ENCODE results near the gene USF1.

Gene USF1

GRCh38 chr1:161082996-161083747, 37.4 kb upstream of the USF1 start:
- Mint-ChIP-seq H3K9me3 (ENCODE audit: low read depth) (no peaks in the 10 kb centered on the region), H3K36me3 (no peaks in the 10 kb centered on the region)

GRCh38 chr1:161082483-161082882, 36.7 kb upstream of the USF1 start:
- H3K4me1 Mint-ChIP-seq (ENCODE audit: low read depth), result no peaks in the 10 kb centered on the region
- no peaks in the 10 kb centered on the region for H3K36me3 Mint-ChIP-seq
- no peak overlapping the region for H3K4me3 Mint-ChIP-seq
- no peak overlapping the region for H3K27ac Mint-ChIP-seq
- no peaks in the 10 kb centered on the region for H3K9me3 Mint-ChIP-seq (ENCODE audit: low read depth)
- H3K27me3 Mint-ChIP-seq, result no peaks in the 10 kb centered on the region

More at GRCh38 chr1:161082996-161083747, 37.4 kb upstream of the USF1 start:
- Mint-ChIP-seq H3K27me3 (no peaks in the 10 kb centered on the region), H3K4me3 (no peak overlapping the region), H3K27ac (no peak overlapping the region), H3K4me1 (ENCODE audit: low read depth) (no peaks in the 10 kb centered on the region)

GRCh38 chr1:161081519-161081918, 35.7 kb upstream of the USF1 start:
- Mint-ChIP-seq H3K9me3 (ENCODE audit: low read depth) (no peaks in the 10 kb centered on the region), H3K27me3 (no peaks in the 10 kb centered on the region), H3K4me3 (no peak overlapping the region), H3K36me3 (no peaks in the 10 kb centered on the region), H3K27ac (no peak overlapping the region), H3K4me1 (ENCODE audit: low read depth) (no peaks in the 10 kb centered on the region)

- no peaks in the 10 kb centered on the region for H3K4me1 Mint-ChIP-seq (ENCODE audit: low read depth)
- H3K27me3 Mint-ChIP-seq, result no peaks in the 10 kb centered on the region
- no peaks in the 10 kb centered on the region for H3K36me3 Mint-ChIP-seq
- H3K27ac Mint-ChIP-seq, result no peak overlapping the region
- H3K9me3 Mint-ChIP-seq (ENCODE audit: low read depth), result no peaks in the 10 kb centered on the region
- no peak overlapping the region for H3K4me3 Mint-ChIP-seq
These were observed 34.9 kb upstream of the USF1 start for GRCh38 chr1:161080441-161081405.

GRCh38 chr1:161079436-161080110, 33.8 kb upstream of the USF1 start:
- H3K4me3 Mint-ChIP-seq, result no peak overlapping the region
- no peaks in the 10 kb centered on the region for H3K4me1 Mint-ChIP-seq (ENCODE audit: low read depth)
- H3K9me3 Mint-ChIP-seq (ENCODE audit: low read depth), result no peaks in the 10 kb centered on the region
- H3K36me3 Mint-ChIP-seq, result no peaks in the 10 kb centered on the region
- no peak overlapping the region for H3K27ac Mint-ChIP-seq
- H3K27me3 Mint-ChIP-seq, result no peaks in the 10 kb centered on the region

- Mint-ChIP-seq H3K9me3 (ENCODE audit: low read depth) (no peaks in the 10 kb centered on the region), H3K36me3 (no peaks in the 10 kb centered on the region), H3K27ac (no peak overlapping the region), H3K4me1 (ENCODE audit: low read depth) (peaks cover 5% of the 10 kb centered on the region), H3K27me3 (no peaks in the 10 kb centered on the region), H3K4me3 (no peak overlapping the region)
These were observed 31.6 kb upstream of the USF1 start for GRCh38 chr1:161077426-161077825.

GRCh38 chr1:161076410-161076809, 30.6 kb upstream of the USF1 start:
- H3K36me3 Mint-ChIP-seq, result no peaks in the 10 kb centered on the region

GRCh38 chr1:161074676-161075368, 29.0 kb upstream of the USF1 start:
- Mint-ChIP-seq H3K27me3 (no peaks in the 10 kb centered on the region), H3K27ac (no peak overlapping the region), H3K4me3 (no peak overlapping the region), H3K4me1 (ENCODE audit: low read depth) (peaks cover 28% of the 10 kb centered on the region), H3K9me3 (ENCODE audit: low read depth) (no peaks in the 10 kb centered on the region), H3K36me3 (no peaks in the 10 kb centered on the region)

More at GRCh38 chr1:161076410-161076809, 30.6 kb upstream of the USF1 start:
- no peaks in the 10 kb centered on the region for H3K9me3 Mint-ChIP-seq (ENCODE audit: low read depth)
- H3K27me3 Mint-ChIP-seq, result no peaks in the 10 kb centered on the region
- H3K27ac Mint-ChIP-seq, result no peak overlapping the region
- peaks cover 12% of the 10 kb centered on the region for H3K4me1 Mint-ChIP-seq (ENCODE audit: low read depth)
- no peak overlapping the region for H3K4me3 Mint-ChIP-seq

GRCh38 chr1:161073474-161074121, 27.8 kb upstream of the USF1 start:
- Mint-ChIP-seq H3K4me1 (ENCODE audit: low read depth) (peaks cover 32% of the 10 kb centered on the region), H3K36me3 (no peaks in the 10 kb centered on the region), H3K27ac (peak overlapping the region; percentile 12), H3K4me3 (no peak overlapping the region), H3K27me3 (no peaks in the 10 kb centered on the region), H3K9me3 (ENCODE audit: low read depth) (no peaks in the 10 kb centered on the region)

GRCh38 chr1:161072751-161073449, 27.1 kb upstream of the USF1 start:
- H3K4me1 Mint-ChIP-seq (ENCODE audit: low read depth), result peaks cover 38% of the 10 kb centered on the region
- H3K27me3 Mint-ChIP-seq, result no peaks in the 10 kb centered on the region
- H3K36me3 Mint-ChIP-seq, result no peaks in the 10 kb centered on the region
- H3K4me3 Mint-ChIP-seq, result no peak overlapping the region
- H3K9me3 Mint-ChIP-seq (ENCODE audit: low read depth), result no peaks in the 10 kb centered on the region
- peak overlapping the region; percentile 12 for H3K27ac Mint-ChIP-seq

- H3K4me1 Mint-ChIP-seq (ENCODE audit: low read depth), result peaks cover 47% of the 10 kb centered on the region
- no peaks in the 10 kb centered on the region for H3K36me3 Mint-ChIP-seq
- no peak overlapping the region for H3K4me3 Mint-ChIP-seq
- H3K27ac Mint-ChIP-seq, result peak overlapping the region; percentile 5
- H3K9me3 Mint-ChIP-seq (ENCODE audit: low read depth), result no peaks in the 10 kb centered on the region
- H3K27me3 Mint-ChIP-seq, result no peaks in the 10 kb centered on the region
These were observed 26.2 kb upstream of the USF1 start for GRCh38 chr1:161071886-161072371.

GRCh38 chr1:161070761-161071160, 25.0 kb upstream of the USF1 start:
- Mint-ChIP-seq H3K27ac (peak overlapping the region; percentile 93), H3K4me1 (ENCODE audit: low read depth) (peaks cover 55% of the 10 kb centered on the region), H3K36me3 (peaks cover 2% of the 10 kb centered on the region), H3K4me3 (peak overlapping the region; percentile 100), H3K27me3 (no peaks in the 10 kb centered on the region), H3K9me3 (ENCODE audit: low read depth) (no peaks in the 10 kb centered on the region)

GRCh38 chr1:161069731-161070270, 24.0 kb upstream of the USF1 start, which contains the start of gene ARHGAP30:
ARHGAP30 (minus strand) TSS chr1:161069891; CDS start chr1:161069624, 267 bp downstream.
- no peaks in the 10 kb centered on the region for H3K27me3 Mint-ChIP-seq
- peaks cover 60% of the 10 kb centered on the region for H3K4me1 Mint-ChIP-seq (ENCODE audit: low read depth)
- H3K36me3 Mint-ChIP-seq, result peaks cover 2% of the 10 kb centered on the region
- H3K9me3 Mint-ChIP-seq (ENCODE audit: low read depth), result no peaks in the 10 kb centered on the region
- H3K4me3 Mint-ChIP-seq, result peak within 1 kb of the TSS; percentile 100
- H3K27ac Mint-ChIP-seq, result peak within 1 kb of the TSS; percentile 93

Data from activated naive CD8-positive, alpha-beta T cell (primary cell).